HG03045 (cell line): ENCODE results near the gene C14orf119.

Source experiments
- ATAC-seq: cut with Tn5 transposase; IDR thresholded peaks from one replicate; pipeline ENCODE4 v1.9.1; 2021; ENCODE audit warnings: mild to moderate bottlenecking, moderate library complexity; ENCODE audit not compliant: unreplicated experiment

The C14orf119 gene

DNA sequence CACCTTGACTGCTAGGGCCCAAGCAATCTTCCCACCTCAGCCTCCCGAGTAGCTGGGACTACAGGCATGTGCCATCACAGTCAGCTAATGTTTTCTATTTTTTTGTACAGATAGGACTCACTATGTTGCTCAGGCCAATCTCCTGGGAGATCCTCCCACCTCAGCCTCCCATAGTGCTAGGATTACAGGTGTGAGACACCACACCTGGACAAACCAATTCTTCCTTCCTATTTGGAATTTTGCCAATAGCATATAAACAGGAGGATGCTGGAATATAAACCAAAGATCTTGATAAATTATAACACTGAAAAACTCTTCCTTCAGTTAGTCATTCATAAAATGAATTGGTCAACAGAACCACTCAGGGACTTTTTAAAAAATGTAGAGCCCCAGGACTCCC lies 8.7 kb upstream of the C14orf119 start:
- ATAC-seq: no peak

DNA sequence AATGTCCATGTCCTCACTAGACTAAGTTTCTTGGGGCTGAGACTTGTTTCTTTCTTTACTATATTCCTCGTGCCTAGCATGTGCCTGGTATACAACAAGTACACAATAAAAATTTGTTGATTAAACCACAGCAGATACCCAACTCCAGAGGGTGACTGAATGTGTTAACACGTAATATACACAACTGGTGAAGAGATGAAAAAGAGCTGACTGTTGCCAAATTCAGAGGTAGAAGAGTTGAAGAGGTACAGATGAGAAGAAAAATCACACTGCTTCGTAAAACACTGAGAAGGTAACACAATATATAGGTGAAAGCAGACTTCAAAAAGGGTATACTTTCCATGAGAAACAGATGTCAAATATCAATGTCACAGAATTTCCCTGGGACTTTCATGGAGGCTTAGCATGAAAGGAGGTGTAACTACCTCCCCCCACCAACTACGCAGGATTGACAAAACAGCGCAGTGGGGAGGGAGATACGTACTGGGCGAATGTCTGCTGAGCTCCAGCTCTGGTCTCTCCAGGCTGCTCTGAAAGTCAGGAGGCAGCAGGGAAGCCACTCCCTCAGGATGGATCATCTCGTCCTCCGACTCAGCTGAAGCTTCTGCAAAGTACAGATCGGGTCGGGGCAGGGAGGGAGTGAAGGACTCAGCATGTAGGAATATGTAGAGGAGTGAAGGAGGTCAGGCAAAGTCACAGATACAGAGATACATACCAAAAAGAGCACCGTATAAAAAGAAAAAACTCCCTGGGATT lies 5.6 kb upstream of the C14orf119 start:
- no peak for ATAC-seq

DNA sequence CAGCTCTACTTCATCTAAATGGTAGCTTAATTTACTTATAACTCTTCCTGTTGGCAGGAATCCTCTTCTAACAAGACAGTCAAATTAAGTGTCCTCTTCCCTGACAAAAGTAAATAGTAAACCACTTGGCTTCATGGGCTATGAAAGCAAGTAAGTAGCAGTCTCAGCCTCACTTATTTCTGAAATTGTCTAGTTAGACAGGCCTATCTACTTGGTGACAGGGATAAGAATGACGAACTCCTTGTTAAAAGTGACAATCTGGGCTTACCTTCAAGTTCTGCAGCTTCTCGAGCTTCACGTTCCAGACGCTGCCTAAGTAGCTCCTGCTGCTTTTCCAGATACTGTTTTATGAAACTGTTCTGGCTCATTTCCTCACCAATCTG lies 5.1 kb upstream of the C14orf119 start:
- no peak for ATAC-seq

DNA sequence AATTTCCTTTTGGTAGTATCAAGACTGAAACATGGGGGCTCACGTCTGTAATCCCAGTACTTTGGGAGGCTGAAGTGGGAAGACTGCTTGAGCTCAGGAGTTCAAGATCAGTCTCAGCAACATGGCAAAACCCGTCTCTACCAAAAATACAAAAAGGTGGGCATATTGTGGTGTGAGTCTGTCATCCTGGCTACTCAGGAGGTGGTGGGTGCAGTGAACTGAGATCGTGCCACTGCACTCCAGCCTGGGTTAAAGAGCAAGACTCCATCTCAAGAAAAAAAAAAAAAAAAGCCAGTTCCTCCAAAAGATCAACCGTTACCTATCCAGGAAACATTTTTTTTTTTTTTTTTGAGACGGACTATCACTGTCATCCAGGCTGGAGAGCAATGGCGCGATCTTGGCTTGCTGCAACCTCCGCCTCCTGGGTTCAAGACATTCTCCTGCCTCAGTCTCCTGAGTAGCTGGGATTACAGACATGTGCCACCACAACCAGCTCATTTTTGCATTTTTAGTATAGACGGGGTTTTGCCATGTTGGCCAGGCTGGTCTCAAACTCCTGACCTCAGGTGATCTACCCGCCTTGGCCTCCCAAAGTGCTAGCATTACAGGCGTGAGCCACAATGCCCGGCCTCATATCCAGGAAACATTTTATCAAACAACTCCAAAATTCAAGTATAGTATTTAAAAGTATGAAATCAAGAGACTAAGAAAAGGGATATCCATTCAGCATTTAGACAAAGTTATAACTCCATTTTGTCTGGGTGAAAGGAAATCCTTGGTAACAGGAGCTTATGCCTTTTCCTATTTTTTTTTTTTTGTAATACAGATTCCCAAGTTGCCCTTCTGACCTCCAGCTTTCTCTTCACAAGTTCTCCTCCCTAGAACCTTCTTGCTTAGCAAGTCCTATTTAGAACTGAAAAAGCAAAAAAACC lies 3.7 kb upstream of the C14orf119 start:
- ATAC-seq: no peak

DNA sequence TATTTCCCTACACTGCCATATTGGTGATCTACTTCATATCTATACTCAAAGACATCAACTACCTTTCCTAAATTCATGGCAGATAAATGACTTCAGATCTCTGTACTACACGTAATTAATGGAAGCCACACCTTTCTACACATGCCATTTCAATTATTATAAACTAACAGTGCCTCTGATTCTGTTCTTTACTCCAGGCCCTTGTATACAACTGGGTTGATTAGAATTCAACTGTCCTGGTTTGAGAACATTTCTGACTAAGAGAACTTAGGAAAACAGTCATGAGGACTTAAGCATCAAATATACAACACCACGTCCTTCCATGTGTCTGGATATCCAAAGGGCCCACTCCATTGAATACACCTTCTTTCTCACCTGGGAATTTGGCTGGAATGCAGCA lies 2.2 kb upstream of the C14orf119 start:
- no peak for ATAC-seq

DNA sequence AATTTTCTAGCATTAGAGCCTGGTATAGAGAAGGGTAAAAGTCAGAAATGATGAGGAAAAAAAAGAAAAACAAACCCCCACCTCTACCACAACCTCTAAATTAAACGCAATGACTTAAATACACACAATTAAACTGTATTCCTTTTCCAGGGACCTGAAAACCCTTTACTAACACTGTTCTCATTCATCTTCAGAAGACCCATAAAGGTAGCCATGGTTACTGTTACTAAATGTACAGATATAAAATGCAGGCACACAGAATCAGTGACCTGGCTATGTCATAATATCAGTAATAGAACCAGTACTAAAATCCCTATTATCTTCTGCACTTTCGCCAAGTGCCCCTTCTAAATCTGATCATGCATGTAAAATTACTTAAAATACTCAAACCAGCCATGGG lies 1.8 kb upstream of the C14orf119 start:
- no peak for ATAC-seq

DNA sequence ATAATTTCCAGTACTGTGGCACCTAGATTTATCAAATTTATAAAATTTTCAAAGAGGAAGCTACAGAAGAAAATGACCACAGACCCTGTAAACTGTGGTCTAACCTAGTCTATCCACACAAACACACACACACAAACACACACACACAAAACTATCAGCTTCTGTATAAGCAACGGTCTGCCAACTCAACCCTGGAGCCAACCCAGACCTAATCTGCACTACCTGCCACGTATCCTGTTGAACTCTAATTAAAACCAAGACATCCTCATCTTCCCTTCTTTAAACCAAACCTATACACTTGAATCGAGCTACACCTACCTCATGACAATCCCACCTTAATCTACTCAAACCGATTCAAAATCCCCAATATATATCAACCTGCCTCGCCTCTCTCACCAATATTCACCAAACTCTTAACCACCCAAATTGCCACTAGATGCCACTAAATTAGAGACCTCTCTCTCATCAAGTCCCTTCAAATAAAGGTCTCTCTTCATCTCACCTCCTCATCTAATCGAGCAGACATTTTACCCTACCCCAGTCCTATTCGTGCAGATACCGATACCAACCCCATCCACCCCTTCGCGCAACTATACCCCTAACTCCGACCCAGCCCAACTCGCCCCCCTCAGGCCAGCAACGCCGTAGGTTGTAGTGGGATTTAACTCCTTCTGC lies 1.2 kb upstream of the C14orf119 start:
- no peak for ATAC-seq

DNA sequence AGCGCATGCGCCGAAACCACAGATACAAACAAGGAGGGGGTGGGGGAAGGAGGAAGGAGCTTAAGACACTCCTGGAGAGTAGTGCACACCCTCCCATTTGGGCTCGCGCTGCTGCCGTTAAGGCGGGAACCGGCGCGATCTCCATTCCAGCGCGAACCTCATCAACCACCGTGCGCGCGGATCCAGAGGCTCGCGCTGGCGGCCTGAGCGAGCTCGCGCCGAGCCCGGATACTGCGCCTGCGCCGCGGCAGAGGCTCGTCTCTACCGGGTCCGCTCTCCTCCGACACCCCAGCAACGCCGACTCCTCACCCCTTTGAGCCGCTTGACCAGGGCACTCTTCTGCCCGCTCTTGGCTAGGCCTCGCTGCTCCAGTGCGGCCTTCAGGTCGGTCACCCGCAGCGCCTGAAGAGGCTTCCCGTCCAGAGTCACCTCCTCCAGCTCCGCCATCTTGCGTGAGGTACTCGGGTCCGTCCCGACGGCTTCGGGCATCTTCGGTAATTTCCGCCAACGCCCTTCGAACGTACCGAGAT lies 574 bp upstream of the C14orf119 start, which contains the start of gene ACIN1:
ACIN1 (minus strand) TSS at position 471 of the 530 bp plus-strand sequence; CDS start at position 447, 24 bp downstream.
- peak; percentile 40 for ATAC-seq

DNA sequence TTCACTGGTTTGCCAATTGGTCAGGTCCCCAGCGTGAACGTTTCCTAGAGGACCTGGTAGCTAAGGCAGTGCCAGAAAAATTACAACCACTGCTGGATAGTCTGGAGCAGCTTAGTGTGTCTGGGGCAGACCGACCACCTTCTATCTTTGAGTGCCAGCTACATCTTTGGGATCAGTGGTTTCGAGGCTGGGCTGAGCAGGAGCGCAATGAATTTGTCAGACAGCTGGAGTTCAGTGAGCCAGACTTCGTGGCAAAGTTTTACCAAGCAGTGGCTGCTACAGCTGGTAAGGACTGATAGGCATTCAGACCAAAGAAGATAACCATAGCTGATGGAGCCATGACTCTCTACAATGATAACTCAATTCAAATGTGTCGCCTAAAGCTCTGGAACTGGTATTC lies 2.5 kb downstream of the C14orf119 start:
- ATAC-seq: no peak

DNA sequence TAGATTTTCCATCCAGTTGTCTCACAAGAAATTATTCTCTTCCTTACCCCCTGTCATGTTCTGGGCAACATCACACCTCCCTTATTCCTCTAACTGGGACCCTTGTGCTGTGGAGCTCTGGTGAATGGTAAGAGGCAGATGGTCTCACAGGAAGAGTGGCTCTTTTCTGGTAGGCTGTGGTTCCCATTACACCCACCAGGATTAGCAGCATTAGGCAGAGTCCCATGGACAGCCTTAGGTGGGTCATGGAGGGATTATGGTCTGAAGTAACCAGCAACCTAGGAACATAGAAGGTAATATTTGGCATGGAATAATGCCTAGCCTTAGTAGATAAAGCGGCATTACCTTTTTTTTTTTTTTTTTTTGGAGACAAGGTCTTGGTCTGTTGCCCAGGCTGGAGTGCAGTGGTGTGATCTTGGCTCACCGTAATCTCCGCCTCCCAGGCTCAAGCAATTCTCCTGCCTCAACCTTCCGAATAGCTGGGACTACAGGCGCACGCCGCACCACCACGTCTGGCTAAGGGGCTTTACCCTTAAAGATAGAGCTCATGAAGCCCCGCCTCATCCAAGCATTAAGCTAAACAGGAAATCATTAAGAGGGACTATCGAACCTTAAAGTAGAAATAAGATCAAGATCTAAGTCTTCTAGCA lies 4.0 kb downstream of the C14orf119 start:
- ATAC-seq: no peak

DNA sequence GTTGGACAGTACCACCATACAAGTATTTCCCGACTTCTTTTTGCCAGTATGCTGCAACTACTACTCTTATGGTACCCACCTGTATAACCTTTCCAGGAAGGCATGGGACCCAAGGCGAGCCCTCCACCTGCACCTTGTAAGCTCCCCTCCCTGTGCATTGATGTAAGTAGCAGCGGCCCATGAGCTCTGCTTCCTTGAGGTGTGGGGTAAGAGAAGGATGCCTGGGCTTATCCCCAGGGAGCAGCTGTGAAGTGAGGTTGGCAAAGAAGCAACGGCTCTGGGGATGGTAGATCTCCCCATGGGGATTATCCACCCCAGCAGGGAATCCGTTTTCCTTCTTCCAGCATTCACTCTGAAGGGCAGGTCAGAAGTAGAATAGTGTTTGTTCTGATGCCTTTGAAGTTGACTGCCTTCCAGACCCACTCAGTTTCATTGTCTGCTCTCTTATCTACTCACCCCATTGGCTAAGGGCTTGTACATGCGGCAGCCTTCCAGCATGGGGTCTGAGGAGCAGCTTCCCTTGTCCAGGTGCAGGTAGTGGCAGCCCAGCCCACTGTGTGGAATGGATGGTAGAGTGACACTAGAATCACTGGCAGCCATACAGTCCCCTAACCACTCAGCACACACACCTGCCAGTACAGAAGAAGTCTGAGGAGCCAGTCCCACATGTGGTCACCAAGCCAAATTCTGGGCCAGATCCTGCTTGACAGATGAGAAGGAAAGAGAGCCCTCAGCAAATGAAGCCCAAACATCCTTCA lies 6.1 kb downstream of the C14orf119 start:
- ATAC-seq: no peak

DNA sequence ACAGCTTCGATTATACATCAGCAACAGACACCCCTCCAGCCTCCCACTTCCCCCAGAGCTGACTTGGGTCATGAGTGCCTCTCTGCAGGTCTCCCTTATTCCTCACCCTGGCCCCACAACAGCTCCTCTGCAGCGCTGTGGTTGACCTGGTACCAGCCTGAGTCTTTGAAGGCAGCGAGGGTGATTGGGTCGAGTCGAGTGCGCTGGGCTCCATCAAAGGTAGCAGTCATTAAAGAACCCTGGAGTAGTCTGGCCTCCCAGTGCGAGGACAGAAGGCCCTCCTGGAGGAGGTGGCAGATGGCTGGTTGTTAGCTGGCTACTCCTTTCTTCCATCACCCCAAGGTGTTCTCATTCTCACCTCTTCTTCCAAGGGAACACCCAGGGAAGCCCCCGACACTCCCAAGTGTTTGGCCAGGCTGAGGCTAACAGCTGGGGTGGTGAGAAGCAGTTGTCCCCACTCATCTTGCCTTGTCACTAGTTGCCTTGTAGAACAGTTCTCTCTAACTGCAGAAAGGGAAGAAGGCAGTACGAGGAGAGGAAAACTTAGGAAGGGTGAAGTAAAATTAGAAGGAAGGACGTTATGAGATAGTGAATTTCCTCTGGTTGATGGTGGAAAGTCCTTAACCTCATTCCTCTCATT lies 6.8 kb downstream of the C14orf119 start:
- no peak for ATAC-seq

DNA sequence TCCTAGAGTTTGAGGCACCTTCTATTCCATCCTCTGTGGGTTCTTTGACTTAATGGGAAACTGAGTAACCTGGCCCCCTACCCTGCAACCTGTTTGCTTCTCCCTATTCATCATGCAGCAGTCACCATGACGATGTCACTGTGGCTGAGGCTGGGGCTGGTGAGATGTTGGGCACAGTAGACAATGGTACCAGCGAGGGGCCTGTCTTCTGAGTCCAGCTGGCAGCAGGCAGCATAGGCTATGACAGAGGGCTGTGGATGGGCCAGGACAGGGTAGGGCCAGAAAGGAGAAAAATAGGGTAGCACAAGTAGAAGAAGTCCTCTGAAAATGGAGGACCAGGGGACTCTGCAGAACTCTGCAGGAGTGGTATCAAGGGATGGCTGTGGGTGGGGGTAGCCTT lies 7.5 kb downstream of the C14orf119 start:
- no peak for ATAC-seq

DNA sequence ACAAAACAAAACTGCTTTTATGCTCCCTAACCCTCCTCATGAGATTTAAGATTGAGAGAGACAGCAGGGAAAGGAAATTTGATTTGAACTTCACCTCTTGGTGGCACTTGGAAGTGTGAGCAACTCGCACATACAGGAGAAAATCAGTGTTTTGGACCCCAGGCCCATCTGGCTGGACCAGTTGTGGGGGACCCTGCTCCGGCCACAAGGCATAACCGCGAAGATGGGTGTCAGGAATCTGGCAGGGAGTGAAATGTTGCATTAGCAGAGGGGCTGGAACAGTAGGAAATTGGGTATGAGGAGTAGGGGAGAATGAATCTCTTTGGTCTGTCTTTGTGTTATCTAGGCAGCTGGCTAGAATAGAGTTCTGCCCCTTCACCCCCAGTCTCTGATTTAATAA lies 8.3 kb downstream of the C14orf119 start:
- ATAC-seq: no peak

DNA sequence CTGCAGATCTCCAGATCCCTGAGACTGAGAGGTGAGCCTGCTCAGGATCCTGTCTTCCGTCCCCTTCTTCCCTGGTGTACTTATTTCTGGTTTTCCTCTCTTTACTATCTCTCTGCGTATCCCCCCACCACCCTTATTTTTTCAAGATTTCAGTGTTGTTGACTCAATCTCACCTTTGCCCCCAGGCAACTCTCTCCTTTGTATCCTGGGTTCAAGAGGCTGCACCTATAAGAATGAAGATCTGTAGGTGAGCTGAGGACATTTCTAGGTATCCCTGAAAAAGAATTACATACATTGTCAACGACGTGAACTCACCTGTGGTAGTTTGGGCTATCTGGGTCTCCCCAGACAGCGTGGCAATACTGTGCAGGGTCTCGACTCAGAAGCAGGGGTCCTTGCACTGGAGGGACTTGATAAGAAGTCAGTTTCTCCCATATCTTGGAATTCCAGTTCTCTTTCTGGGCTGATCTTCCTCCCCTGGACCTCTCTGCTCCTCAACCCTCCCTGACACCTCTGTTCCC lies 8.8 kb downstream of the C14orf119 start:
- no peak for ATAC-seq

DNA sequence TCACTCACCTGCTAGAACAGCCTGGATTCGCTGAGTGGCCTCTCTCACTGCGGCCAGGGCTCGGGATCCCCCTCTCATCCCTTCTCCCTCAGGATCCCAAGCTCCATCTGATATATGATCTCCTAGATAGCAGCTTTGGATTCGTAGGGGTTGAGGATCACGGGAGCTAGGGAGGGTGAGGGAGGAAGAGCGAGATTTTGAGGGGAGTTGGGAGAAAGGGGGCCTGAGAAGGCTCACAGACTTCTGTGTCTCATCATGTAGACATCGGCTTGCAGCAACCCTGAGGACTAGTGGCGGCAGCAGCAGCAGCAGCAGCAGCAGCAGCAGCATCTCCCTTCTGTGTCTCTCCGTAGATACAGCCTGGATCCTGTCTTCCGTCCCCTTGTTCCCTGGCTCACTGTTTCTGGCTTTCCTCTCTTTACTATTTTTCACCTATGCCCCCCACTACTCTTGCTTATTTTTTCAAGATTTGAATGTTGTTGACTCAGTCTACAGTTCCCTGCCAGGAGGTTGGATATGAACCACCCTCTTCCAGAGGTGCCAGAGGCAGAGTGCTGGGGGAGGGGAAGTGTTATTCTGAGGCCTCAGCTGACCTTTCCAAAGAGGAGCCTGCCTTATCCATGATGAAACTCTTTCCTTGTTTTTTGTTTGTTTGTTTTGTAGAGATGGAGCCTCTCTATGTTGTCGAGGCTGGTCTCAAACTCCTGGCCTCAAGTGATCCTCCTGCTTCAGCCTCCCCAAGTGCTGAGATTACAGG lies 9.5 kb downstream of the C14orf119 start, which contains the start of gene CIROP:
CIROP (minus strand) TSS at position 399 of the 757 bp plus-strand sequence; CDS start at position 330, 69 bp downstream.
- no peak for ATAC-seq

DNA sequence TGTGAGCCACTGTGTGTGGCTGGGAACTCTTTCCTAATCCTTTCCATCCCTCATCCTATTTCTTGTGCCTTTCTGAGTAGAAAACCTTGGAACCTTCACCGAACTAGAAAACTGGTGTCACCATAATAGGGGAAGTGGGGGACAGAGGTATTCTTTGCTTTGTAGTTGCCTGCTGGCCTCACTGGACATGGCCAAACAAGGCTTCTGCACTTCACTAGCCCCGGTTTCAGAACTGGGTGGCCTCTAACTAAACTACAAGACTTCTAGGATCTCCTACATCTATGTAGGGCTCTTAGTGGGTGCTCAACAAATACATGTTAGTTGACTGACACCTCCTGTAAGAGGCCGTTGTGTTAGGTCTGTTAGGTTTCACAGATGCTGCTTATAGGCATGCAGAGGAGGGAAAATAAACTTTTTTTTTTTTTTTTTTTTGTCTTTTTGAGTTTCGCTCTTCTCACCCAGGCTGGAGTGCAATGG lies 10.1 kb downstream of the C14orf119 start:
- no peak for ATAC-seq

DNA sequence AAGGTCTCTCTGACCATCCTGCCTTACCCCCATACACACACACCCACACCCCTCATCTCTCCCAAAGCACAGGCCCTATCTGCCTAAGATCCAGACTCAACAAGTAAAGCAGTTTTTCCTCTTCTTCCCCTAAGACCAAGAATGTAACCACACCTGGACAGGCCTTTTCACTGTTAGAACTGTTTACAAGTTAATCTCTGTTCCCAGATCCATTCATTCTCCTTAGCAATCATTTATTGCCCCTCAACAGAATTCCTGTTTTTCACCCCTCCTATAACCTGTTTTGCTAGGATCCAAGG lies 11.4 kb downstream of the C14orf119 start:
- ATAC-seq: no peak
